NAMALWA (cell line): ENCODE measurements around the gene CEP112.

Experiments used
- DNase-seq: peaks from one replicate; pipeline ENCODE4 v3.0.0-alpha.2; 2015; ENCODE audit warnings: low spot score

CEP112 gene

DNA sequence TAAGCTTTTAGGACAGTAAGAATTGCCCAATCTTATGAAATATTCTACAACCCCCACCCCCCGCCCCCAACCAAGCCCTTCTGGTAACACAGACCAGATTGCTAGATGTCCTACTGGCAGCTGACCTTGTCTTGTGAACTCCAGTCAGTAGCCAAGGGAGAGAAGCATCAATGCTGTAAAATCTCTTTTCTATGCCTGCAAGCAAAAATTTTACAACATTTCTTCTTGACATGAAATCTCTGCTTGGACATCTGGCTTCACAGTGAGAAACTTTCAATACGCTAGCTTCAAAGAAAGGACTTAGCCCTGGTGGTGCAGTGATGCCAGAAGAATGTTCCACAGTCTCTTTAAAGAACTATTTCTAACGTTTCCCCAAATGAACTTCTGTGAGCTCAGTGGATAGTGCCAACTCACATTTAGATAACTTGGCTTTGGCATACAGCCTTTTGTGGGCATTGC is 461.2 kb downstream of the CEP112 start:
- DNase-seq = no peak

DNA sequence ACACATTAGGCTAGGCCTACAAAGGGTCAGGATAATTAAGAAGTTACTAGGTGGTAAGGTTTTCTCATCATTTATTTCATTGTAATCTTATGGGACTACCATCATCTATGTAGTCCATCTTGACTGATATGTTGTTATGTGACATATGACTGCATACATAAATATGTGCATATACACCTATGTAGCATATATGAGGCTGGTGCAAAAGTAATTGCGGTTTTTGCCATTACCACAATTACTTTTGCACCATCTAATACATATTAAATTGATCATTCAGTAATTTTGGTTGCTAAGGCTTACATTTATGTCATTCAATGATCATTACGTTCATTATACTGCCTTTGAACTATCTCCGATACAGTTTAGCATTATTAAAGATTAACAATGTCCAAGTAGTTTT is 462.7 kb downstream of the CEP112 start:
- DNase-seq = no peak

DNA sequence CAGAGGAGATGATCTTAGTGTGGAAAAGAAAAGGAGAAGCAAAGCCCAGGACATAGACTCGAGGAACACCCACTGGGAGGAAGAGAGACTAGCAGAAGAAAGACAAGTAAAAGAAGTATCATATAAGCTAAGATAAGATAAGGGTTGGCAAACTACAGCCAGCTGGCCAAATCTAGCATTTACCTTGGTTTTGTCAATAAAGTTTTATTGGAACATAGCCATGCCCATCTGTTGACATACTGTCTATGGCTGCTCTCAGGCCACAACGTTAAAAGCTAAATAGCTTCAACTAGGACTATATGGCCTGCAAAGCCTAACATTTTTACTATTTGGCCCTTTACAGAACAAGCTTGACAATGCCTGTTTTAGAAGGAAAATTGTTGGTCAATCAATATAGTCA is 464.1 kb downstream of the CEP112 start:
- no peak for DNase-seq

DNA sequence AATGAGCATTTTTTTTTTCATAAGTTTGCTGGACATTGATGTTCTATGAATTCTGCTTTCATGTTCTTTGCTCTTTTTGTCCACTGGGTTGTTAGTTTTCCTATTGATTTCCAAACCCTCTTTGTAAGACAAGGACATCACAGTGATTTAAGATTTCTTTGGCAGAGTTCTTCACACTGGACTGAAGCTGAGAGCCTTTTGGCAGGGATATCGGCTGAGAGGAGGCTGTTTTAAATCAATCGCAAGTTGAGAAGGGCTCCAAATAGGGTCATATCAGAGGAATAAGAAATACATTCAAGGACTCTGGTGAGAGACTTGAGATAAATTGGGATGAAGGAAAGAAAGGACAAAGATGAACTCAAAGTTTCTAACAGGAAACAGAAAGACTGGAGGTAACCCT is 464.7 kb downstream of the CEP112 start:
- DNase-seq = no peak

DNA sequence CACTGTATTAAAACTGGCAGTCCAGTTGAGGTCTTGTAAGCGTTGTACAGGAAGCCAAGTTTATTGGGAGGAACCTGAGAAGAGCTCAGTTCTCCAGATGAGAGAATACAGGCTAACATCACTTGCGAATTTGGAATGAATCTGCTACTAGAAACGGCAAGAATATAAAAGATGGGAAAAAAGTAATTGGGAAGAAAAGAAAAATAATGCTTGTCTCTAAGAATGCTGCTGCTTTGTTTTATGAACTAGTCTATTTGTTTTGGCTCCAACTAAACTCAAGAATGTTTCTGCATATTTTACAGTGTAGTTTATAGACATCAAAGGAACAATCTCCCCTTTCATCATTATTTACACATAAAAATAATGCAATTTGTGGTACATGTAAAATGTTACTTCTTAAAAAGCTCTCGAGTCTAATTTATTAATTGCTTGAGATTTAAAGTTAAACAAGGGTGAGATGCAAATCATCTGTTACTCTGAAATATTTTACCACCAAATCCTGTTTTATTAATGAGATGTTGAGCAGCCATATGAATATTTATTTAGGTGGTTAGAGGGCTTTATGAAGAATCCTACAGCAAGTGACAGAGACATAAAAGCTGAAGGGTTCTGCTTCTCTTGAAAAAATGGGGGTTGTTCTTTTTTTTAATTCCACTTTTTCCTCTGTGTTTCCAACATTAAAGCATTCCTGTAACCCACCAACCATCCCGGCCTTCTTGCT is 468.3 kb downstream of the CEP112 start:
- no peak for DNase-seq

DNA sequence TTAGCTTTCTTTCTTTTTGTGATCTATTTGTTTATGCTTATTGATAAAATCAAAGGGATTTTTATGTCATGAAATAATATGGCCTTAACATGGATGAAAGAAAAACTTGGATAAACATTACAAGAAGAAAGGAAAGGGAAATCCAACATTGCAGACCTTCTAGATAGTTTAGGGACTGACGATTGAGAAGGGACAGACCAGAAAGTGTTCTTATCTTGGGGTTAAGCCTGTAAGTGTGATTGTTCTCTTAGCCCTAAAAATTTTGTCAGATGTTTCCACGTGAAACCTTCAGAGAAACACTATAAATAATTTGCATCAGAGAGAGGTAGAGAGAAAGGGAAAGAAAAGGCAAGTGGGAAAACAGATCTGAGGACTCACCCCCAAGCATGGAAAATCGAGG is 473.3 kb downstream of the CEP112 start:
- DNase-seq = no peak

DNA sequence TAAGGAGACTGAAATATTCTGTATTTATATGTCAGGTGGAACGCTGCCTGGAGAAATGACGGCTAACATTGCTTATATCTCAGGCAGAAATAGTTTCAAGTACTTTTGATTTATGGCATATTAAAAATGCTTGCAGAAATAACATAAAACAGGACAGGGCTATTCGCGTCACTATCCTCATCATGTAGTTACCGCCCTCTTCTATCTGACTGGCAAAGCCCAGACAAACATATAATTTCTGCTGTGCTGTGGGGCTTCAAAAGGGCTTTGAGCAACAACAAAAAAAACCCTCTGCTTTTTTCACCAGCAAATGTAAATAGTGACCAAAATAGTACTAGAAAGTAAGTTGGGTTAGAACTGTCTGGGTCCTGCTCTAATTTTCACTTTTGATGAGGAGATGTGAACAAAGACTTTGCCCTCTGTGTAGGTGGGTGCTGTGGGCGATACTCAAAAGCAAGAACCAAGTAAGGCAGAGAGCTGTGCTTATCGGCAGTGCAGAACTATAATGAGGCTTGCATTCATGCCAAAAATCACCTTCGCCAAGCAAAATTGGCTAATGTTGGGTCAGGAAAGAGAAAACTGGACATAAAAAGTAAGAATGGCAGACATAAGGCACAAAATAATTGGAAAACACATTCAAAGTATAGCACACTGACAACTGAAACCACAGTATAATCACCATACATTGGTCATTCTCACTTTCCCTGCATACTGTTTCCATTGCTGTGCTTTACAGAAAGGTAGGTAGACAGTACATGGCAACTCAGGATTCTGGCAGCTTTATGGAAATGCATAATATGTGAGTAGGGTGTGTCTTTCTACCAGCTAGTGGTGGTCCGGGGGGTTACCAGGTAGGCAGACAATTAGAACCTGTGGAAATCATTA is 479.3 kb downstream of the CEP112 start:
- no peak for DNase-seq

DNA sequence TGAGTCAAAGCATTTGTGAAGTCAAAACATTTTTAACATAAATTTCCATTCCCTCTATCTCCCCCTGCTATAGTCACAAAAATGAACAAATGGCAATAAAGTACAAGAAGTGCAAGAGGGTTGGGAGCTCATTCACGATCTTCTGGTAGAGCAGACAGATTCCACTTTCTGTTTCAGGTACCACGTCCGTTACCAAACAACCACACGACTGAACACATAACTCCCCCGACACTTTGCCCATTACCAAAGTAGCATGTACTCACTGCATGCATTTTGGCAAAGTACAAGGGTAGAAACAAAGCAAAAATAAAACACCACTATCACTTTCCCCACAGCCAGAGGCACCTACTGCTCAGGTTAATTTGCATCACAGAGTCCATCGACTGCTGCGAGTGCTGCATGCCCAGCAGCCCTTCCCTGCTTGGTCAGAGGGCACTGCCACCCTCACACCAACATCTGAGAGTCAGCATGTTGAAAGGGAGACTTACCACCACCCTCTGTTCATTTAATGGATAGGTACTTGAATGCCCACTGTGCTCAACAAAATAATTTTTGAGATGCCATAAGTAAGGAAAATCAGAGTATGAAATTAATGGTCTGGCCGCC is 480.2 kb downstream of the CEP112 start:
- no peak for DNase-seq

DNA sequence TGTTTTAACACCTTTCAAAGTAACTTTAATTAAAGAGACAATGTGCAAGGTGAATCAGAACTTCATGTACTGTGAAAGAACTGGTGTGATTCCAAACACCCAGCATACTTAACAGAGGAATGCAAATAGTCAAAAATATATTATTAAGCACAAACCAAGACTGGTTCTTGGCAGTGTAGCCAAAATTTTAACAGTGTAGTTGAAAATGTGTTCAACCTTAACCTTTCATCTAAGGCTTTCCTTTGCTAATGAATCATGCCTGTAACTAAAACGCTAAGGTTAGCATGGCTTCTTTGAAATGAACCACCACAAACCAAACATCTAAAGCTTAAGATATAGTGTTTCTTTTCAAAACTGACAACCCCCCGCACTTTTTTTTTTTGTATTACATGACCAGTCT is 484.2 kb downstream of the CEP112 start:
- no peak for DNase-seq

DNA sequence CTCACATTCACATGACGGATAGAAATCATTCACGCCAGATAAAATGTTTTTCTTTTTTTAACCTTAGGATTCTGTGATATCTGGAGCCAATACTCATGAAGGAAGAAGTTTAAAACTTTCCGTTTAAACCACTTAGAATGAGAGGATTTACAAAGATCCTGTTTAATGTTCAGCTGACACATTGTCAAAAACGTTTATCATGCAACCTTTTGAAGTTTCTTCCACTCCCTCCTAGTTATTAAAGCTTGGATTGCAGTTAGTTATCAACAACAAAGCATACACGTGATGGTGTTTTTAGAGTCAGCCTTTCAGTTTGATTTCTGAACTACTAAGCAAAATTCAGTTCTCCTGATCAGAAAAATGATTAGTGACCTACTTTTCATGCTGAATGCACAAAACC is 487.2 kb downstream of the CEP112 start:
- no peak for DNase-seq

DNA sequence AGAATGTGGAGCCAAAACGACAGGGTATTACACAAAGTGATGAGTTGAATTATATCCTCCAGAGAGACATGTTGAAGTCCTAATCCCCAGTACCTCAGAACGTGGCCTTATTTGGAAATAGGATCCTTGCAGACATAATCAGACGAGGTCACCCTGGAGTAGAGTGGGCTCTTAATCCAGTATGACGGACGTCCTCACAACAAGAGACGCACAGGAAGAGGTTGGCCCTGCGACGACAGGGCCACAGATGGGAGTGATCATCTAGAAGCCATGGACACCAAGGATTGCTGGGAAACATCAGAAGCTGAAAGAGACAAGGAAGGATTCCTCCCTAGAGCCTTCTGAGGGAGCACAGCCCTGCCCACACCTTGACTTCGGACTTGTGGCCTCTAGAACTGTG is 488.0 kb downstream of the CEP112 start:
- DNase-seq = no peak

DNA sequence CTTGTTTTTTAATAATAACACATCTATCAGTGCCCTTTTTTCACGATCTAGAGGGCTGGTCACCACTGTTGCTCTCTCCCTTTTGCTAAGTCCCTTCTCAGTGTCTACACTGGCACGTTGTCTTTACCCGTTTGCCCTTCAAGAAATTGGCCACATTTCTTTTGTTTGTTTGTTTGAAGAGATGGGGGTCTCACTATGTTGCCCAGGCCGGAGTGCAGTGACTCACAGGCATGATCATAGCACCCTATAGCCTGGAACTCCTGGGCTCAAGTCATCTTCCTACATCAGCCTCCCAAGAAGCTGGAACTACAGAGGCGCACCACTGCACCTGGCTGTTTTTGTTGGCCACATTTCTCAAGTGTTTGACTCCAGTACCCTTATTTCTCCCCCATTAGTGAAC is 492.5 kb downstream of the CEP112 start:
- DNase-seq = no peak

DNA sequence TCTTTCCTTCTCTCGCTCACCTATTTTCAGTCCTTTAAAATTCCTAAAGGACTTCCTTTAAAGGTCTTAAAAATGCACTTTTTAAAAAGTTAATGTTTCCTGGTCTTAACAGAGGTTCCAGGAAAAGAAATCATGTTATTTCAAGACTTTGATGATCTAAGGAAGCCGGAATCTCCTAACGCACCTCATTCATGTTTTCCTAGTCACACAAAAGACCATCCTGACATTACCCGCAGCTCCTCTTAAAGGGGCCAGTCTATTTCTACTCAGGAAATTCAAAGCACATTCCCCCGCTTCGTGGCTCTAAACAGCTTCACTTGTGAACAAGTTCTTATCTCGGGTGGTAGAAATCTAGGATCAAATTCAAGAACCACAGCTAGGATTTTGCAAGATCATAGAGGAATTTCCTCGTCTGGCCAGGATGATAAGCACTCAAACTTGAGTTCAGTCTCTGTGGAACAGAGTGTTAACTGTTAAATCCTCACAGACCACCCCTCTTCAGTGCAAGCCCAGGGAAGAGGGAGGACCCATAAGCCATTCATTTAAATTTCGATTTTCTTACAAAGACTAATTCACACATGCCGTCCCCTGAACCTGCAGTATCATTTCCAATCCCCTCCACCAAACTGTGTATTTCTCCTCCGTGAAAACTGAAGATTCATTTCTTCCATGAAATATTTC is 493.4 kb downstream of the CEP112 start:
- DNase-seq = no peak

DNA sequence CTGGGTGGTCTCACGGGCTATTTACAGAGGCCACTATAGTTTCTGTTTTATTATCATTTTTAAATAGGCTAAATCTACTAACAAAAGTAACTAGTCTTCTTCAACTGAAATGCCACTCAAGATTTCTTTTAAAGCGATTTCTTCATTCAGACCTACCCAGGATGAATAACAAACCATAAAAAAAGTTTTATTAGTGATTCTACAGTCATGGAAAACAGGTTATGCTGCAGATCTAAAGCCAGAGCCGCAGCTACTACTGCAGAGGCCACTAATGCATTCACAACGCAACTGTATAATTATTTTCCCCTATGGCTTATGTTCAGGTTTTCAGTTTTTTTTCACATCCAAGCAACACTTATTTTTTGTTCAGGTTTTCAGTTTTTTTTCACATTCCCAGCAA is 494.3 kb downstream of the CEP112 start:
- DNase-seq = no peak

DNA sequence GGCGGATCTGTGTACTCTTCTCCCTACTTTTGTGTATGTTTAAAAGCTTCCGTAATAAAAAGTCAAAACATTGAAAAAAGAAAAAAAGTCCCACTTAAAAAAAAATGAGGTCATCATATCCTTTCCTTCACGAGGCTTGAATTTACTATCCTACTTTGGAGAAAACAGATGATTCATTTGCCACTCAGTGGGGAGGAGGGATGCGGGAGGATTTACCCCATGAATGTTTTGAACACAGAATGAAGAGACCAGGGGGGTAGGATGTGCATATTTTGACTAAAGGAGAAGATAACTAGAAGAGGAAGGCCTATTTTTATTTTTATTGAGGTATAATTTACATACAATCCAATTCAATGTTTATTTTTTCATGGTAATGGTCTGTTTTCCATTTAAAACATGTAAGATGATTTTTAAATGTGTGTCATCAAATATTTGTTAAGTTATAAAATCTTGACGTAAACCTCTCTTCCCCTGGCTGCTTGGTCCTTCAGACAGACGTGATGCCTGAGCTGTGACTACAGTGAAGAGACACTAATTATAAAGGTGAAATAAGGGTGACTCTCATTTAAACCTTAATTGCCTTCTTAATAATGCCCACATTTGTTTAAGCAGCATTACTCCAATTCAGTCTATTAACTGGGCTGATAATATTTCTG is 495.1 kb downstream of the CEP112 start:
- DNase-seq = no peak

DNA sequence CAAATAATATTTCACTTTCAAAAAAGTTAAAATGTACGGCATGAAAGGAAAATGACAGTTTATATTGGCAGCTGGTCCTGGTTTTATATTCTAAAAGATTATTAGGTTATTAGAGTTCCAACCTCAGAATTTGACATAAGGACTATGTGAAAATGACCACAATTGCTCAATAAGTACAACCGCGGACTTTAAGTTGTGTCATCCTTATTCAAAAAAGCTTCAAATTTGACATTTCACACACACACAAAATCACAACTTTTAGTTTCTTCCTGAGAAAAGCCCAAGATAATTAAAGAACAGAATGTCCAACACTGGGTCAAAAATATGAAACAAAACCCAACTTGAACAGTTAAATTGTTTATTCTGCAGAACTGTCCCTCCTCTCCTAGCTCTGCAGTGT is 497.3 kb downstream of the CEP112 start:
- DNase-seq = no peak

DNA sequence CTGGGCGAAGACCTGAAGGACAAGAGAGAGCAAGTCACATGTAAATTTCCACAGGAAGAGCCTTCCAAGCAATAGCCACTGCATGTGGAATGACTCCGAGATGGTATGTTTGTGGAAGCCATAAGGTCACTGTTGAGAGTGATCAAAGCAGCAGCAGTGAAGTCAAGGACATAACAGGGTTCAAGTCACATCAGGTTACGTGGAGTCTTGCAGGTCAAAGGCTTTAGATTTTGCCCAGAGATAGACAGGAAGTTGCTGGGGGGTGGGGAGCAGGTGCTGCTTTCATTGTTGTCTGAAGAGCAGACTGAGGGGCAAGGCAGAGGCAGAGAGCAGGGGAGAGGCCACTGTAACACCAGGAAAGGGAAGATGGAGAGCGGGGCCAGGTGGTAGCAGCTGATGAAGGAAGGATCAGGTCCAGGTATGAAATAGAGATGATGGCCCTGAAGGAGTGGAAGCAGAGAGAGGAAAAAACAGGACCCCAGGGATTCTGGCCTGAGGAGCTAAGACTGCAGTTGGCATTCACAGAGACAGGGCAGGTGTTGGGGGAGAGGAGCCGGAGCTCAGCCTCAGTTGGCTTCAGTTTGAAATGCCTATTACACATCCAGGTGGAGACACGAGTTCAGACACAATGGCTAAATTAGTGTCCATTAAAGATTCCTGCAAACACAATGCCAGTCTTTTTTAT is 501.2 kb downstream of the CEP112 start:
- DNase-seq = no peak

DNA sequence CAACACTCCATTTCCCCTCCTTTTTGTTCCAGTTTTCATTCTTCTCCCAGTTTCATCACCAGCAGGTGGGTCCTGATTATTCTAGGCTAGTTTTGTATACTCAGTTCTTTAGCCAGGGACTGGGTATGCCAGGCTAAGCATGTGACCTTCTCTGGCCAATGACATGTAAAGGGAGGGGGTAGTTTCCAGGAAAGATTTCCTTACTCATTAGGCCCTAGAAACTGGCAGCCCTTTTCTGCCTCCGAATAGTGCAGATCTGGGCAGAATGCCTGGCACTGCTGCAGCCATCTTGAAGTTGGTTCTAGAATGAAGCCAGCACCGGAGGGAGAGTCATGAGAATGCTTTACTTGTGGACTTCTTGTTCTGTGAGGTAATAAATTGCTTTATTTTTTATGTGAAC is 503.6 kb downstream of the CEP112 start:
- no peak for DNase-seq

DNA sequence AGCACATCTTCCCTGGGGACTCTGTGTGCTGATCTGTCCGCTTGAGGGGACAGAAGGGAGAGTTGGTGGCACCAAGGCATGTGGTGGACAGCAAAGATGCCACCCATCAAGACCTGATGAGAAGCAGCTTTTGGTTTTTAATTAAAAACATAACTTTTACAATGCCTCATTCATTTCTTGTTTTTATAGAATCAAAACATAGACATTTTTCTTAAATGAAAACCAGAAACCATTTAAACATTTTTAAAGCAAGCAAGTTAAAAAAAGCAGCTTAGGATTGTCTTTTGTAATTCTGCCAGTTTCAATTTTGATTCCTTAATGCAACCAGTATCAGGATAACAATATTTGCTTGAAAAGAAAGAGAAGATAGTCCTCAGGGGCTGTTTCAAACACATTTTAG is 506.8 kb downstream of the CEP112 start:
- no peak for DNase-seq

DNA sequence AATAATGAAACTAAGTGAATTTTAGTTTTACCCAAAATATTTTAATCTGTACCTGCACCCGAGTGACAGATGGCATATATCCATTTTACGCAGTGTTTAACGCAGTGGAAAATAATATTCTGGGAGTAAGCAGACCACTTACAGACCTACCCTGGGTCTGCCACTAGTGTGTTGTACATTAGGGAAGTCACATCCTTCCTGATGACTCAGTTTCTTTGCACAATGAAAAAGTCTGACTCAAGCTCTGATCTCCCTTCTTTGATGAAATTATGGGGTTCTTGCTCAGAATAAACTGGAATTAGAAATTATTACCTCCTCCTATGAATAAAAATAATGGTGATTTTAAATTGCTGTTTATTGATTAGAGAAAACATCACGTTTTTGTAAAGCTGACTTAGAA is 507.3 kb downstream of the CEP112 start:
- no peak for DNase-seq

DNA sequence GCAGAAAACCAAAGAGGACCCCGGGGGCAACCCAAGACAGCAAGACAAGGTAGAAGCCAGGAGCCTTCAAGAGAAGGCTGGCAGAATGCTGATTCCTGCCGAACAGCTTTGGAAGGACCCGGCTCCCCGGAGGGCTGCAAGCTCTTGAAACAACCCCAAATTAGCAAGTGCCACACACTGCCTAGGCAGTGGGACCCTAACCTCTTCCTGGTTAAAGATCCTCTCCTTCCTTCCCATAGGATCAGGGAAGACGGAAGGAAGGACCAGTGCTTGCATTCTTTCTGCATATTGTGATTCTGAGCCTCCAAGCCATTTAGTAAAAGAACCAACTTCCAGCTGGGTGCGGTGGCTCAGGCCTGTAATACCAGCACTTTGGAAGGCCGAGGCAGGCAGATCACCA is 508.5 kb downstream of the CEP112 start:
- no peak for DNase-seq
